Hematopoietic multipotent progenitor cell treated with erythropoietin and hydrocortisone succinate and interleukin-3 and kit ligand, for 17 days (in vitro differentiated cells): ENCODE results near the gene SRPK1.

Experiments
- DNase-seq: peaks from one replicate; pipeline ENCODE4 v3.0.0-alpha.2; 2015; ENCODE audit warnings: low spot score

Gene SRPK1

DNA sequence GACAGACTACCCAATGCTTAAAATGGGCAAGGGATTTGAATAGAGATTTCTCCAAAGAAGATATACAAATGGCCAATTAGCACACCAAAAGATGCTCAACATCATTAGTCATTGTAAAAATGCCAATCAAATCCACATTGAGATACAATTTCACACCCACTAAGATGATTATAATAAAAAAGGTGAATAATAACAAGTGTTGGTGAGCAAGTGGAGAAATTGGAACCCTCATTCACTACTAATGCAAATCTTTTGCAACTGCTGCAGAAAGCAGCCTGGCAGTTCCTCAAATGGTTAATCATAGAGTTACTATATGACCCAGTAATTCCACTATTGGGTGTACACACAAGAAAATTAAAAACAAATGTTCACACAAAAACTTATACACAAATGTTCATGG is 103.4 kb downstream of the SRPK1 start:
- no peak for DNase-seq

DNA sequence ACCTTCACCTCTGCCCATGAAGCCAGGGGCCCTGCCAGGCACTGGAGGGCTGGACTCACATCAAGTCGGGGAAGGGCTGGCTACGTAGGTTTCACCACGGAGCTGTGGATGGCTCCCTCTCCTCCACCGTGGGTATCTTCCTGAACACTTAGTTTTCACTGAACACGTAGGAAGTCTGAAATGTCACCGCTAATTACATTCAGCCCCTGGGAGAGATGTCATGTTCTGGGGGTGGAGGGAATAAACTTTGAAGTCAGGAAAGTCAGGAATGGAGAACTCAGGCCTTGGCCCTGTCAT is 109.3 kb downstream of the SRPK1 start:
- no peak for DNase-seq

DNA sequence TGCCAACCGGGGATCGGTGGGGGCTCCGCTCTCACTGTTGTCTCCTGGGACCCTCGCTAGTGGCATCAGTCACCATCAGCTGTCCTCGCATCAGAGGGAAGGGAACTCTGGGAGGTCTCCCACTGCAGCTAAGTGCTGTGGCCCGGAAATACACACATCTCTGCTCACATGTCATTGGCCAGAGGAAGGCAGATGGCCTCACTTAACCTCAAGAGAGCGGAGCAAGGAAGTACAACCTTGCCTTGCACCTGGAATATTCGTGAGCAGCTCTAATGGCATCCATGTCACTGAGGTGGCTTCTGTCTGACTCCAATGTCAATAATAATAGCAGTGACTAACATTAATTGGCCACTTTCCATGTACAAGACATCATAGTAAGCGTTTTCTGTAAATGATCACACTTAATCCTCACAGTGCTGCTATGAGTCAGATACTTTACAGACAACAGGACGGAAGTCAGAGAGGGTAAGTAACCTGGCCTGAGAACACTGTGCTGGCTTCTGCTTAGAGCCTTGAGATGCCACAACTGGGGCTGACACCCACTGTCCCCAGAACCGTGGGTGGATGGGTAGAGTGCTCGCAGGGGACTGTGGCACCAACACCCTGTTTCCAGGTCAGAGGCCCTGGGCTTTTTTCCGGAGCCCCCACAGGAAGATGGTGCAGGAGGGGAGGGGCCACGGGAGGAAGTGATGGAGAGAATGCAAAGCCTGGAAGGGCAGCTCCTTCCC is 109.8 kb downstream of the SRPK1 start:
- DNase-seq, result no peak

DNA sequence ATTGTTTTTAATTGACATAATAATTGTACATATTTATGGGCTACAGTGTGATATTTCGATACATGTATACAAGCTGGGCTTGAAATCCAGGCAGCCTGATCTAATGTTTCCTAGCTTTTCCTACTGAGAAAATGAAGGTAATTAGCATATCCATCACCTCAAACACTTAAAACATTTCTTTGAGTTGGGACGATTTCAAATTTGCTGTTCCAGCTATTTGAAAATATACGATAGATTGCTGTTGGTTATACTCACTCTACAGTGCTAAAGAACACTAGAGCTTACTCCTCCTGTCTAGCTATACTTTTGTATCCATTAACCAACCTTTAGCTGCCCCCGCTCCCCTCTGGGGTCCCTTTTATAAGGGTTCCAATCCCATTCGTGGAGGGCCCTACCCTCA is 111.1 kb downstream of the SRPK1 start:
- no peak for DNase-seq

DNA sequence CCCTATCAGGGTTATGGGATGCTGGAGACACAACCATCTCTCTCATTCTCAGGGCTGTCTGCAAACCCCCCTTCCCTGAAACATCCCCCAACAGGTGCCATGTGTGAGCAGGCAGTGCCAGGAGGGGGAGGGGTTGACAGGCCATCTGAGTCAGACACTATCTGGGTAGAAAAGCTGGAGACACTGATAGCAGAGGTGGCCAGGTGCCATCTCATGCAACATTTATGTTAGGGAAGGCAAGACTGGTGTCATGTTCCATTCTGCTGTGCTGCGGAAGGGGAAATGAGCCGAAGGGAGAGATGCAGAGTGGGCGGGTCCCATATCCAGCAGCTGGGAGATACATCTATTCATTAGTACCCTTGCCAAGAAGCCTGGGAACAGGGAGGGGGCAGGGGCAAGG is 112.2 kb downstream of the SRPK1 start:
- DNase-seq, result no peak

DNA sequence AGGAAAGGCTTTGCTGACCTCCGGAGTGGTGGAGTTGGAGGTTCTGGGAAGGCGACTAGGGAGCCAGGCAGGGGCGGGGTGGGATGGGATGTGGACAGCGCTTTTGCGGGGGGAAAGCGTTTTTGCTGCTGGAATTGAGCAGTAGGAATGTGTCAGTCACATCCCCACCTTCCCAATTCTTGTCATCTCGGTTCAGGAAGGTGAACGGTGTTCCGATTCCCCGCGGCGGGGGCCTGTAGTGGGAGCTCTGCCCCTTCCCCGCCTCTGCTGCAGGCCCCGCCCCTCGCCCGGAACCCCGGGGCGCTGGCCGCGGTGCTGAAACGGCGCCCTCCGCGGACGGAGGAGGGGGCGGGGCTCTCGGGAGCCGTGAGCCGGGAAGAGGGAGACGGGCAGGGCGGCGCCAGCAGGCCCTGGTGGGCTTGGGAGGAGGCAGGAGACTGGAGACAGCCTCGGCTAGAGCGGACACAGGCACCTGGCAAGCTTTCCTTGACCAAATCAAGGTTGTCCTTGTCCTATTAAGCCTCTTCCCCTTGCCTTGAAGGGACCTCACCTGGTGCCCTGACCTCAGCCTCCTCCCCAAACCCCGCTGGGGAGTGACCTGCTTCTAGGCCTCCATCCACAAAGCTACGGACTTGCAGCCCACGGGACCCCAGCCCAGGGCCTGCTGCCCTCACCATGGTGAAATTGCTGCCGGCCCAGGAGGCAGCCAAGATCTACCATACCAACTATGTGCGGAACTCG is 115.7 kb downstream of the SRPK1 start, which contains the start of gene LHFPL5:
TSS of gene LHFPL5 (plus strand) at position 357 of the 741 bp plus-strand sequence. CDS start at position 676, 319 bp downstream.
- DNase-seq, result no peak

DNA sequence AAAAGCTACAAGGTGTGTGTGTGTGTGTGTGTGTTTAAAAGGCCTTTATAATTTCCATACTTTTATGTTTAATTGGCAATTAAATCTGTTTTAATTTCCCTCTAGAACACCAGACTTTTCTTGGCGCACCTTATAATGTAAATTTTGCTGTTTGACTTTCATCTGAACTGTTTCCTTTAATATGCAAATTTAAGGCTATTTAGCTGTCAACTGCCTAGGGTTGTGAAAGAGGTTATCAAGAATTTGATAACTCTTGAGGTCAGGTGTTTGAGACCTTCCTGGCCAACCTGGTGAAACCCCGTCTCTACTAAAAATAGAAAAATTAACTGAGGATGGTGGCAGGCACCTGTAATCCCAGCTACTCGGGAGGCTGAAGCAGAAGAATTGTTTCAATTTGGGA is 119.8 kb downstream of the SRPK1 start:
- no peak for DNase-seq

DNA sequence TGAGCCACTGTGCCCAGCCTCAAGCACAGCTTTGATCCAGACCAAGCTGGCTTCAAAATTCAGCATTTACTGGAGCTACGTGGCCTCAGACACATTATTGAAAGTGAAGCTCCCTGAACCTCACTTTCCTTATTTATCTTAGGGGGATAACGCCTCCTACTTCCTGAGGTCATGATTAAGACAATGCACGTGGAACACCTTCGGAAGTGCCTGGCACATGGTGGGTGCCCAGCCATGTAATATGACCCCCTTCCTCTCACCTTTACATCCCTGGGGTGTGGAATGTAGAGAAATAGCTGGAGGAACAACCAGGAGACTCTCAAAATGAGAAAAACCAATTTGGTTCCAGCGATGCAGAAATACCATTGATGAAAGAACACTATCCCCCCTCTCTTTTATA is 122.2 kb downstream of the SRPK1 start:
- no peak for DNase-seq

DNA sequence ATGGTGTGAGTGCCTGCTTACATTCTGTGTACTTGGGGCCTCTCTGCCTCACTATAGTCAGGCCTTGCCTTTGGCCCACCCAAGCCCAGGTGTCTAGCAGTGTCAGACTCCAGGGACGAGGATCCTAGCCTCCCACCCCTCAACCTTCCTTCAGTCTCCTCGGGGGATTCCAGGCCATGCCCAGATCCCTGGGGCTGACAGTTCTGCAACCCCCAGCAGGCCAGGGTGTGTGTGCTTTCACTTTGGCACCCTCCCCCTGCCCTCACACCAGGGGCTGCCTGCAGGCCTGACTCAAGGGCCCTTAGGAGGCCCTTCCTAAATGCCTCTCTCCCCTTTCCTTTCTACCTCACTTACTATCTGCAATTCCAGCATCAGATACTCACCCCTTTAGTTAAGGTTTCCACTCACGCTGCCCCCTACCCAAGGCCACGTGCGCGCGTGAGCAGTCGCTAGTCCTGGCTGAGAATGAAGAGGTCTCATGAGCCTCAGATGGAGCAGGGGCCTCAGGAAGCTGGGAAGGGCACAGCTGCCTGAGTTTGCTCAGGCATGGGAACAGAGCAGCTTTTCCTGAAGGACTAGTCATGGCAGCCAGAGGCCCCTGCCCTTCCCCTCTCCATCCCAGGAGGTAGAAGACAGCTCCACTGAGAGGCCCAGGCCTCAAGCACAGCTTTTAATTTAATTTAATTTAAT is 122.9 kb downstream of the SRPK1 start:
- DNase-seq, result no peak

DNA sequence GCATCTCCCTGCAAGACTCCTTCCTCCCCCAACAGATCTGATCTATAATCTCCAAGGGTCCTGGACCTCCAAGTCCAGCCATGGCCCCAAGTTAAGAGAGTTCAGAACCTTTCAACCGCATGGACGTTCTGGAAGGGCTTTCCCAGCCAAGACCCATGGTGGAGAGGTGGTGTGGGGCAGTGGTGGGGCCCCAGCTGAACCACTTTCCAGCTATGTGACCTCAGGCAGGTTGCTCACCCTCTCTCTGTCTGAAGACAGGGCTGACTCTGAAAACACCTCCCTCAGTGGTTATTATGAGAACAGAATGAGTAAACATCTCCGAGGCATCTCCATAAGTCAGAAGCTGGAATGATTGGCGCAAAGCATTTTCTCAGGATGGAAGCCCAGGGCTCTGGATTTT is 124.7 kb downstream of the SRPK1 start:
- no peak for DNase-seq

DNA sequence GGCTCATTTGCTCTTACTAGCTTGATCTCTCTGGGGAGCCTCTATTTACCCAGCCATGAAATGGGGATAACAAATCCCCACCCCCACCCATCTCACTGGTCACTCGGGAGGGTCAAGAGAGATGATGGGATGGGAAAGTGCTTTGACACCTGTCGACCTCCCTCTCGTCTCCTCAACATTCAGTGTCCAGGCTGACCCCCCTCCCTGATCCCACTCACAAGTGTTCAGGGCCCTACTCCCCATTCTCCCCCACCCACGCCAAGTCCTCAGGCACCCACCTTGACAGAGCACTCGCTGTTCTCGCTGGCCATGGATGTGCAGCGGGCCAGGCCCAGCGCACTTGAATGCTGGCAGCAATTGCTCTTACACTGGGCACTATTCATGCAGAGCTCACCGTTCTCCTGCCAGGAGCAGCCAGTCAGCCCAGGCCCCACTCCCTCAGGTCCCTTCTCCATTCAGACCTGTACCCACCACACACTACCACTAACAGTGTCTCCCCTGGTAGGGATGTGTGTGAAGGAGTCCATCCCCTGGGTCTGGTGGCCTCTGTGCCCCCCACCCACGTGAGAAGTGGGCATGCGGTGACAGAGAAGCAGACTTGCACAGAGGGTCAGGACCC is 125.3 kb downstream of the SRPK1 start:
- no peak for DNase-seq

DNA sequence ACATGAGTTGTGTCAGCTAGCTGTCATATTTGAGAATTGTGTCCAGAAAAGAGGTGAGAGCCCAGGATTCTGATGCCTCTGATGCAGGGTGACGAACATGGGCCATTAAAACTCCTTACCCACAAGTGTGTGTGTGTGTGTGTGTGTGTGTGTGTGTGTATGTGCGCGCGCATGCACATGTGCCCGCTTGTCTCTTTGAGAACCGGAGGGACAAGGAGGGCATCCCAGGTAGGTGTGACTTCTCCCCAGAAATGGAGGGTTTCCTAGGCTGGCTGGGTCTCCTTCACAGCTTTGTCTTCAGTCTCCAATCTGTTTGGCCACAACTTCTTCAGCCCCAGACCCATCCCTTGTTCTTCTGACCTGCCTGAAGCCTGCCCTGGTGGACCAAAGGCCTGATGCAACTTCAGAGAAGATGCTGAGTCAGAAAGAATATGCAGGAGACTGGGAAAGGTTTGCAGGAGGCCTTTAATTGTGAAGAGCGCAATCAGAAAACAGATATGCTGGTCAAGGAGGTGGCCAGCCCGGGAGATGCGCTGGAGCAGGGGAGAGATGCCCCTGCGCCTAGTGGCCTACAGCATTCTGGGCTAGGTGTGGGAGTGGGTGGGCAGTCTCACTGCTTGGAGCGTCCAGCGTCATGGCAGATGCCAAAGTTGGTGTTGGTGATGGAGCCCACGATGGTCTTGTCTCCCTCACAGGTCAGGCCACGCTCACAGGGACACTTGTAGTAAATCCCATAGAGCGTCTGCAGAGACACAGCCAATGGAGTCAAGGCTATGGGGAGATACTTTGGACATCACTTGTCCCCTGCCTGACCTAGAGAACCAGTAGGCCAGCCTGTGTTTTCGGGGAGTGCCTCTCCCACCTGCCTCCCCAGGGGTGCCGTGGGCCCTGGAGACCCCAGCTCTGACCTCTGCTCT is 126.1 kb downstream of the SRPK1 start:
- no peak for DNase-seq

DNA sequence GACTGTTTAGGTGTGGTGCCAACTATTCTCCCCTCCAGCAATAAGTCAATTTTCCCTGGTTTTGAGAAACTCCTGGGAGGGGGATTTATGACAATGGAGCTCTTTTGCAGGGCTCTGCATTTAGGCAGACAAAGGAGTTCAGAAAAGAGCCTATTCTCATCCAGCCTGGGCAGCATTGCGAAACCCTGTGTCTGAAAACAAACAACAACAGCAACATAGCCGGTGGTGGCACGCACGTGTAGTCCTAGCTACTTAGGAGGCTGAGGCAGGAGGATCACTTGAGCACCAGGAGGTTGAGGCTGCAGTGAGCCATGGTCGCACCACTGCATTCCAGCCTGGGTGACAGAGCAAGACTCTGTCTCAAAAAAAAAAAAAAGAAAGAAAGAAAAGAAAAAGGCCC is 130.2 kb downstream of the SRPK1 start:
- no peak for DNase-seq

DNA sequence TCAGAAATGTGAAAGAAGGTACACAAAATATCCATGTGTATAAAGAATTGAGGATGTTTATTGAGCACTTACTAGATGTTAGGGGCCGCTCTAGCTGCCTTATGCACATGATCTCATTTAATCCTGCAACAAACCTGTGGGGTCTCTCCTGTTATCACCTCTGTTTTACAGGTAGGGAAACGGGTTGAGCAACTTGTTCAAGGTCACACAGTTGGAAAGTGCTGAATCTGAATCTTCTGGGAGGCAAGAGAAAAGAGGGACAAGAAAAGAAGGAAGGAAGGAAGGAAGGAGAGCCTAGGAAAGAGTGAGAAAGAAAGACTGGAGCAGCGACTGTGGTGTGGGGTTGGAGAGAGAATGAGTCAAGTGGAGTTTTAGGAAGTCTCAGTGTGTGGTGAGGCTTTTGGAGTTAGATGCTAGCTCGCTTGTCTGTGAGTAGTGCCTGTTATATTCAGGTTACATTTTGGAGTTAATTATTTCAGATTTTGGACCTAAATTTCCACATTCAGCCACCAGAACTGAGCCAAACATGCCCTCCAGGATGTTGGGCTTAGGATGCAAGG is 132.4 kb downstream of the SRPK1 start:
- no peak for DNase-seq

DNA sequence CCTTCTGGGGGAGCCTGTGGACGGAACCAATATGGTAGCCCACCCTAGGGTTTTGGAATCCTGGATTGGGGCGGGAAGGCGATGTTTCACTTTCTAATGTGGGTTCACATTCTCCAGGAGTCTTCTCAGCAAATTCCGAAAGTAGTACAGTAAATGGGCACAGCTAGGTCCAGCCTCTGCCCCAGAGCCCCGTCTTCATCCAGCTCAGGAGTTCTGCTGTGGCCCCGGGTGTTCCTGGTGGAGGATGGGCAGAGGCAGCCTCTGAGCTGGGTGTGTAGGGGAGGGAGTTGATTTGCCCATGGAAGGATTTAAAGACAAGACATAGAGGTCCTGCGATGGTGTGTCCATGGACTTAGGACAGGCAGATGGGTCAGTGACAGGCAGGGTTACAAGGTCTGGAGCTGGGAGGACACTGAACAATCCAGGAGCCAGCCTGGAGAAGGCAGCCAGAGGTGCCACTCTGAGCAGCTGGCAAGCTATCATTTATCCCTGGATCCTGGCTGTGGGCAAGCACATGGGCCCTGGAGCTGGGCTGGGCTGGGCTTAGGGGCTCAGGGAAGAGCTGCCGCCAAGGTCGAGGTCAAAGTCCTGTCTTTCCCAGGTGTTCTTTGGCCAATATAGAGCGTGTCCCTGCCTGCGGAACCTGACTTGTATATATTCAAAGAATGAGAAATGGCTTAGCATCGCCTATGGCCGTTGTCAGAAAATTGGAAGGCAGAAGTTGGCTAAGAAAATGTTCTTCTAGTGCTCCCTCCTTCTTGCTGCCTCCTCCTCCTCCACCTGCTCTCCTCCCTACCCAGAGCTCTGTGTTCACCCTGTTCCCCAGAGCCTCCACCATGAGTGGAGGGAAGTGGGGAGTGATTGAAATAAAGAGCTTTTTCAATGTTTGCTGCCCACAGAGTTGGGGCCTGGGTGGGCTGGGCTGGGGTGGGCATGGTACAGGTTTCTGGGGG is 133.4 kb downstream of the SRPK1 start:
- no peak for DNase-seq

DNA sequence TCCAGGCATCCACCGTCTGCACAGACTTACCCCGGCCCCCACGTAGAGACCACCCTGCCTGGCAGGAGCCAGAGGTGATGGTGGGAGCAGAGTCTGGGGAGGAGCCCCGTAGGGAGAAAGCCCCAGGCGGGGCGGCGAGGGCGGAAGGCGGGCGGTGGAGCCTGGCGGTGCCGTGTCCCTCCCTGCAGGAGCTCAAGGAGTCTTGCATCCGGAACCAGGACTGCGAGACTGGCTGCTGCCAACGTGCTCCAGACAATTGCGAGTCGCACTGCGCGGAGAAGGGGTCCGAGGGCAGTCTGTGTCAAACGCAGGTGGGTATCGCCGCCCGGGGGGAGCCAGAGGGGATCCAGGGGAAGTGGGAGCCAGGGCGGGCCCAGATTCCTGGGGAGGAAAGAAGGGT is 134.1 kb downstream of the SRPK1 start:
- no peak for DNase-seq

DNA sequence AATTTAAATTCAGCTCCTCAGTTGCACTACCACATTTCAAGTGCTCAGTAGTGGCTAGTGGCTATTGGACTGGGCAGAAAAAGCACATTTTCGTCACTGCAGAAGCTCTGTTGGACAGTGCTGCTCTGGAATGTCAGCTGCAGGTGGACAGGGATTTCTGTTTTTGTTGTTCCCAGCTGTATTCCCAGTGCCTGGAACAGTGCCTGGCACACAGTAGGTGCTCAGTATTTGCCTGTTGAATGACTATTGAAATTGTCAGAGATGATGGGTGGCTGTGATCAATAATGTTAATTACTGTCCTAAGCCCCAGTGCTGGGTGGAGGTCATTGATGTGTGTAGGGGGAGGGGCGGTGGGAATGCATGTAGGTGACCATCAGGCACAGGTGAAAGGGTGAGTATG is 134.6 kb downstream of the SRPK1 start:
- DNase-seq, result no peak

DNA sequence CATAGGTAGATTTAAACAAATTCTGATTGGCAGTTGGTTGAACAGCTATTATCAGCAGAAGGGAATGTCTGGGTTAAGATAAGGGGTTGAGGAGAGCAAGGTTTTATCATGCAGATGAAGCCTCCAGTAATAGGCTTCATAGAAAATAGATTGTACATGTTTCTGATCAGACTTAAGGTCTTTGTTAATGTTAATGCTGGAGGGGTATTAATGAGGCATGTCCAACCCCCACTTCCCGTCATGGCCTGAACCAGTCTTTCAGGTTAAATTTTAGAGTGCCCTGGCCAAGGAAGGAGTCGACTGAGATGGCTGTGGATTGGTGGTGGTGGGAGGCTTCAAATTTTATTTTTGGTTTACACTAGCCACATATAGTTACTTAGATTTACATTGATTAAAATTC is 136.7 kb downstream of the SRPK1 start:
- DNase-seq, result no peak
